SU-DHL-6 (cell line): ENCODE measurements around the gene SCRN2.

Source experiments
- CTCF ChIP-seq: fragments of 200-600 bp; sonication (generic); IDR thresholded peaks from one replicate; pipeline ENCODE4 v1.5.1; 2017; ENCODE audit warnings: antibody characterized with exemption, mild to moderate bottlenecking, low read length, moderate library complexity; ENCODE audit not compliant: insufficient read depth, poor library complexity, severe bottlenecking
- EZH2phosphoT487 ChIP-seq: fragments of 200-600 bp; sonication (generic), shearing (Covaris generic); conservative IDR thresholded peaks from 2 replicates; pipeline ENCODE4 v1.6.1; 2018; ENCODE audit warnings: mild to moderate bottlenecking, antibody characterized with exemption, low read length, moderate library complexity, mixed read lengths

- TF ChIP-seq CTCF: no peak
- TF ChIP-seq EZH2phosphoT487: no peak
Measured at GRCh38 chr17:47851764-47852112, 10.7 kb upstream of the SCRN2 start.
